D721Med (cell line): ENCODE data around the gene TKFC.

Source experiments
- DNase-seq: peaks from one replicate; pipeline ENCODE4 v3.0.0; 2011; ENCODE audit warnings: low spot score; ENCODE audit not compliant: insufficient read length
- FAIRE-seq: peaks from 2 replicates; lab custom pipeline; 2011; peaks lifted over from hg19 to GRCh38; lab: Jason Lieb, UNC
- CTCF ChIP-seq: IDR thresholded peaks from 2 replicates; pipeline ENCODE4 v1.5.1; 2012; ENCODE audit warnings: mild to moderate bottlenecking, control low read depth; ENCODE audit not compliant: insufficient read depth; ENCODE audit errors: missing control alignments

TKFC gene

GRCh38 chr11:61350803-61351202, 17.8 kb downstream of the TKFC start:
- TF ChIP-seq CTCF: no peak
- DNase-seq (no peak), FAIRE-seq (no peak)

GRCh38 chr11:61352038-61352437, 19.0 kb downstream of the TKFC start:
- FAIRE-seq: no peak
- no peak for TF ChIP-seq CTCF
- DNase-seq: no peak

- FAIRE-seq: no peak
- TF ChIP-seq CTCF: no peak
- DNase-seq: no peak
Measured at GRCh38 chr11:61353131-61354067, 20.4 kb downstream of the TKFC start.

- TF ChIP-seq CTCF: no peak
- FAIRE-seq: no peak
- no peak for DNase-seq
Measured at GRCh38 chr11:61354208-61354607, 21.2 kb downstream of the TKFC start.

GRCh38 chr11:61356706-61357105, 23.7 kb downstream of the TKFC start:
- TF ChIP-seq CTCF: no peak
- DNase-seq (no peak), FAIRE-seq (no peak)

- FAIRE-seq (no peak), DNase-seq (no peak)
- no peak for TF ChIP-seq CTCF
Measured at GRCh38 chr11:61357233-61357893, 24.3 kb downstream of the TKFC start.

- FAIRE-seq (no peak), DNase-seq (no peak)
- no peak for TF ChIP-seq CTCF
Measured at GRCh38 chr11:61357894-61358239, 24.8 kb downstream of the TKFC start.
